ENCODE results near the gene CRNN.

Gene CRNN

GRCh38 chr1:152457561-152457960, 43.5 kb upstream of the CRNN start:
- TF ChIP-seq REST (IDR thresholded peaks at IDR 0.05; ENCODE audit: low read depth) = no peak
- TF ChIP-seq TAF1 (IDR thresholded peaks at IDR 0.05; ENCODE audit: low read depth) = no peak
- TF ChIP-seq RAD21 (IDR thresholded peaks at IDR 0.05; ENCODE audit: low read depth) = no peak

- TF ChIP-seq YY1 (IDR thresholded peaks at IDR 0.05; ENCODE audit: low read depth) (no peak), RAD21 (IDR thresholded peaks at IDR 0.05; ENCODE audit: low read depth) (no peak), CEBPB (IDR thresholded peaks at IDR 0.05) (no peak), REST (IDR thresholded peaks at IDR 0.05; ENCODE audit: low read depth) (no peak), TEAD4 (IDR thresholded peaks at IDR 0.05) (no peak), MAX (IDR thresholded peaks at IDR 0.05) (no peak), NFIC (IDR thresholded peaks at IDR 0.05) (no peak), EGR1 (IDR thresholded peaks at IDR 0.05) (no peak), USF1 (IDR thresholded peaks at IDR 0.05) (no peak), TCF12 (IDR thresholded peaks at IDR 0.05; ENCODE audit: low read depth) (no peak), FOXM1 (IDR thresholded peaks at IDR 0.05; ENCODE audit: borderline replicate concordance, low read depth) (no peak), ZBTB7A (IDR thresholded peaks at IDR 0.05; ENCODE audit: low read depth) (no peak), CREB1 (IDR thresholded peaks at IDR 0.05; ENCODE audit: low read depth) (no peak), EP300 (IDR thresholded peaks at IDR 0.05; ENCODE audit: borderline replicate concordance) (no peak), TAF1 (IDR thresholded peaks at IDR 0.05; ENCODE audit: low read depth) (no peak)
Observed at GRCh38 chr1:152457071-152457470, 43.0 kb upstream of the CRNN start.

- TF ChIP-seq EP300 (IDR thresholded peaks at IDR 0.05; ENCODE audit: borderline replicate concordance) = no peak
- no peak for TF ChIP-seq MAX (IDR thresholded peaks at IDR 0.05)
- no peak for TF ChIP-seq ZBTB7A (IDR thresholded peaks at IDR 0.05; ENCODE audit: low read depth)
- TF ChIP-seq RAD21 (IDR thresholded peaks at IDR 0.05; ENCODE audit: low read depth) = peak; percentile 24; the same call in 1 of the 2 replicates
- TF ChIP-seq FOXM1 (IDR thresholded peaks at IDR 0.05; ENCODE audit: borderline replicate concordance, low read depth) = no peak
- TF ChIP-seq NFIC (IDR thresholded peaks at IDR 0.05) = no peak
Observed at GRCh38 chr1:152451254-152451653, 37.2 kb upstream of the CRNN start.

GRCh38 chr1:152449661-152450060, 35.6 kb upstream of the CRNN start:
- no peak for TF ChIP-seq ZBTB7A (IDR thresholded peaks at IDR 0.05; ENCODE audit: low read depth)
- no peak for TF ChIP-seq YY1 (IDR thresholded peaks at IDR 0.05; ENCODE audit: low read depth)
- no peak for TF ChIP-seq CEBPB (IDR thresholded peaks at IDR 0.05)
- TF ChIP-seq RAD21 (IDR thresholded peaks at IDR 0.05; ENCODE audit: low read depth) = no peak
- TF ChIP-seq REST (IDR thresholded peaks at IDR 0.05; ENCODE audit: low read depth) = no peak
- no peak for TF ChIP-seq TAF1 (IDR thresholded peaks at IDR 0.05; ENCODE audit: low read depth)
- no peak for TF ChIP-seq MAX (IDR thresholded peaks at IDR 0.05)
- no peak for TF ChIP-seq USF1 (IDR thresholded peaks at IDR 0.05)
- no peak for TF ChIP-seq NFIC (IDR thresholded peaks at IDR 0.05)
- TF ChIP-seq TEAD4 (IDR thresholded peaks at IDR 0.05) = no peak
- TF ChIP-seq FOXM1 (IDR thresholded peaks at IDR 0.05; ENCODE audit: borderline replicate concordance, low read depth) = no peak
- no peak for TF ChIP-seq EGR1 (IDR thresholded peaks at IDR 0.05)
- no peak for TF ChIP-seq EP300 (IDR thresholded peaks at IDR 0.05; ENCODE audit: borderline replicate concordance)
- no peak for TF ChIP-seq CREB1 (IDR thresholded peaks at IDR 0.05; ENCODE audit: low read depth)

- TF ChIP-seq ZBTB7A (IDR thresholded peaks at IDR 0.05; ENCODE audit: low read depth) (no peak), REST (IDR thresholded peaks at IDR 0.05; ENCODE audit: low read depth) (no peak)
Observed at GRCh38 chr1:152448496-152448895, 34.4 kb upstream of the CRNN start.

Measured in Ishikawa (cell line).